ENCODE measurements around the gene CTIF.

Gene CTIF

GRCh38 chr18:48842259-48843061 lies 303.6 kb downstream of the CTIF start:
- Histone ChIP-seq H3K4me1 (ENCODE audit: control insufficient read depth, insufficient read depth, low read depth, low read length) (peaks cover 53% of the 10 kb centered on the region), H3K23ac (ENCODE audit: low read length in 2 of 2) (no peak overlapping the region), H2BK12ac (ENCODE audit: low read length in 2 of 2) (peak overlapping the region; percentile 89 to 95), H3K18ac (ENCODE audit: low read depth in 1 of 2, low read length in 2 of 2) (peak overlapping the region; percentile 67 to 89), H3K27me3 (ENCODE audit: control insufficient read depth in 1 of 2, insufficient read depth in 1 of 2, low read length in 2 of 2) (no peaks in the 10 kb centered on the region), H2BK5ac (ENCODE audit: low read depth, low read length, poor library complexity, severe bottlenecking) (peak overlapping the region; percentile 22), H4K8ac (ENCODE audit: low read length) (peak overlapping the region; percentile 55), H2BK15ac (ENCODE audit: low read depth, poor library complexity, severe bottlenecking) (peak overlapping the region; percentile 39), H3K4me2 (ENCODE audit: low read length, poor library complexity, severe bottlenecking) (no peak overlapping the region), H3K9ac (ENCODE audit: low read length) (no peak overlapping the region), H2AFZ (ENCODE audit: low read depth, low read length) (no peak overlapping the region), H3K79me1 (replicated peaks; ENCODE audit: low read length, poor library complexity, severe bottlenecking) (peaks cover 2% of the 10 kb centered on the region), H3K36me3 (ENCODE audit: control insufficient read depth in 1 of 2, insufficient read depth in 2 of 2, low read depth in 1 of 2, low read length in 2 of 2) (peaks cover 11 to 14% of the 10 kb centered on the region in 2 experiments), H2AK5ac (ENCODE audit: low read length, severe bottlenecking) (peak overlapping the region; percentile 87), H3K9me3 (ENCODE audit: control insufficient read depth, low read length) (no peaks in the 10 kb centered on the region), H3K27ac (ENCODE audit: low read length, poor library complexity, severe bottlenecking) (peak overlapping the region; percentile 77), H3K14ac (ENCODE audit: low read length in 2 of 2) (no peak overlapping the region), H4K91ac (ENCODE audit: low read length) (peak overlapping the region; percentile 72), H3K4ac (ENCODE audit: low read depth in 1 of 2, low read length in 2 of 2) (peak overlapping the region in 1 of 2 experiments; percentile 88), H2BK120ac (ENCODE audit: low read depth, low read length) (peak overlapping the region; percentile 82), H3K4me3 (ENCODE audit: insufficient read depth in 1 of 2, low read depth in 1 of 2, low read length in 2 of 2) (no peak overlapping the region)
- 26% methylated on average over 16 of the region's 19 CpGs for WGBS
- peak; percentile 75 for DNase-seq

- no peak overlapping the region for H3K4me3 ChIP-seq (ENCODE audit: insufficient read depth in 1 of 2, low read depth in 1 of 2, low read length in 2 of 2)
- no peak overlapping the region for H2AFZ ChIP-seq (ENCODE audit: low read depth, low read length)
- H3K27me3 ChIP-seq (ENCODE audit: control insufficient read depth in 1 of 2, insufficient read depth in 1 of 2, low read length in 2 of 2), result no peaks in the 10 kb centered on the region
- peak overlapping the region in 1 of 2 experiments; percentile 58 for H3K4ac ChIP-seq (ENCODE audit: low read depth in 1 of 2, low read length in 2 of 2)
- H4K91ac ChIP-seq (ENCODE audit: low read length), result peak overlapping the region; percentile 89
- H3K14ac ChIP-seq (ENCODE audit: low read length in 2 of 2), result peak overlapping the region in 1 of 2 experiments; percentile 69
- H3K79me1 ChIP-seq (replicated peaks; ENCODE audit: low read length, poor library complexity, severe bottlenecking), result peaks cover 2% of the 10 kb centered on the region
- no peak overlapping the region for H2BK15ac ChIP-seq (ENCODE audit: low read depth, poor library complexity, severe bottlenecking)
- peak overlapping the region; percentile 1 for H2BK5ac ChIP-seq (ENCODE audit: low read depth, low read length, poor library complexity, severe bottlenecking)
- peaks cover 54% of the 10 kb centered on the region for H3K4me1 ChIP-seq (ENCODE audit: control insufficient read depth, insufficient read depth, low read depth, low read length)
- H3K23ac ChIP-seq (ENCODE audit: low read length in 2 of 2), result no peak overlapping the region
- 93% methylated on average over 4 of the region's 8 CpGs for WGBS
- H3K9me3 ChIP-seq (ENCODE audit: control insufficient read depth, low read length), result no peaks in the 10 kb centered on the region
- peak overlapping the region; percentile 82 for H2BK120ac ChIP-seq (ENCODE audit: low read depth, low read length)
- no peak overlapping the region for H3K4me2 ChIP-seq (ENCODE audit: low read length, poor library complexity, severe bottlenecking)
- H3K18ac ChIP-seq (ENCODE audit: low read depth in 1 of 2, low read length in 2 of 2), result peak overlapping the region in 1 of 2 experiments; percentile 77
- H3K27ac ChIP-seq (ENCODE audit: low read length, poor library complexity, severe bottlenecking), result peak overlapping the region; percentile 77
- DNase-seq, result no peak
- peak overlapping the region; percentile 51 for H2AK5ac ChIP-seq (ENCODE audit: low read length, severe bottlenecking)
- peaks cover 11 to 14% of the 10 kb centered on the region in 2 experiments for H3K36me3 ChIP-seq (ENCODE audit: control insufficient read depth in 1 of 2, insufficient read depth in 2 of 2, low read depth in 1 of 2, low read length in 2 of 2)
- no peak overlapping the region for H4K8ac ChIP-seq (ENCODE audit: low read length)
- peak overlapping the region; percentile 20 to 89 for H2BK12ac ChIP-seq (ENCODE audit: low read length in 2 of 2)
- H3K9ac ChIP-seq (ENCODE audit: low read length), result no peak overlapping the region
Observed at GRCh38 chr18:48843162-48843561, 304.3 kb downstream of the CTIF start.

- Histone ChIP-seq H3K23ac (ENCODE audit: low read length in 2 of 2) (no peak overlapping the region), H4K91ac (ENCODE audit: low read length) (no peak overlapping the region)
- 97% methylated on average over 3 of the region's 4 CpGs for WGBS
Observed at GRCh38 chr18:48843596-48843995, 304.8 kb downstream of the CTIF start.

GRCh38 chr18:48844271-48844670 lies 305.4 kb downstream of the CTIF start:
- H3K79me1 ChIP-seq (replicated peaks; ENCODE audit: low read length, poor library complexity, severe bottlenecking), result peaks cover 8% of the 10 kb centered on the region
- no peak overlapping the region for H2BK5ac ChIP-seq (ENCODE audit: low read depth, low read length, poor library complexity, severe bottlenecking)
- no peak overlapping the region for H3K23ac ChIP-seq (ENCODE audit: low read length in 2 of 2)
- H2AK5ac ChIP-seq (ENCODE audit: low read length, severe bottlenecking), result peak overlapping the region; percentile 16
- 92% methylated on average over 6 of the region's 9 CpGs for WGBS
- H3K9me3 ChIP-seq (ENCODE audit: control insufficient read depth, low read length), result no peaks in the 10 kb centered on the region
- H3K4me2 ChIP-seq (ENCODE audit: low read length, poor library complexity, severe bottlenecking), result no peak overlapping the region
- no peak overlapping the region for H3K4me3 ChIP-seq (ENCODE audit: insufficient read depth in 1 of 2, low read depth in 1 of 2, low read length in 2 of 2)
- no peak overlapping the region for H3K4ac ChIP-seq (ENCODE audit: low read depth in 1 of 2, low read length in 2 of 2)
- peak overlapping the region; percentile 71 for H2BK15ac ChIP-seq (ENCODE audit: low read depth, poor library complexity, severe bottlenecking)
- H3K36me3 ChIP-seq (ENCODE audit: control insufficient read depth in 1 of 2, insufficient read depth in 2 of 2, low read depth in 1 of 2, low read length in 2 of 2), result peaks cover 11 to 14% of the 10 kb centered on the region in 2 experiments
- no peak overlapping the region for H3K27ac ChIP-seq (ENCODE audit: low read length, poor library complexity, severe bottlenecking)
- no peak overlapping the region for H4K8ac ChIP-seq (ENCODE audit: low read length)
- no peak for DNase-seq
- H3K9ac ChIP-seq (ENCODE audit: low read length), result no peak overlapping the region
- H3K14ac ChIP-seq (ENCODE audit: low read length in 2 of 2), result no peak overlapping the region
- no peak overlapping the region for H2AFZ ChIP-seq (ENCODE audit: low read depth, low read length)
- H3K4me1 ChIP-seq (ENCODE audit: control insufficient read depth, insufficient read depth, low read depth, low read length), result peaks cover 51% of the 10 kb centered on the region
- H3K27me3 ChIP-seq (ENCODE audit: control insufficient read depth in 1 of 2, insufficient read depth in 1 of 2, low read length in 2 of 2), result no peaks in the 10 kb centered on the region
- H2BK12ac ChIP-seq (ENCODE audit: low read length in 2 of 2), result no peak overlapping the region
- no peak overlapping the region for H2BK120ac ChIP-seq (ENCODE audit: low read depth, low read length)
- no peak overlapping the region for H3K18ac ChIP-seq (ENCODE audit: low read depth in 1 of 2, low read length in 2 of 2)
- no peak overlapping the region for H4K91ac ChIP-seq (ENCODE audit: low read length)

More at GRCh38 chr18:48843596-48843995, 304.8 kb downstream of the CTIF start:
- Histone ChIP-seq H3K4me1 (ENCODE audit: control insufficient read depth, insufficient read depth, low read depth, low read length) (peaks cover 54% of the 10 kb centered on the region), H3K9ac (ENCODE audit: low read length) (no peak overlapping the region), H3K4ac (ENCODE audit: low read depth in 1 of 2, low read length in 2 of 2) (no peak overlapping the region), H3K14ac (ENCODE audit: low read length in 2 of 2) (no peak overlapping the region), H2AFZ (ENCODE audit: low read depth, low read length) (no peak overlapping the region), H3K79me1 (replicated peaks; ENCODE audit: low read length, poor library complexity, severe bottlenecking) (peaks cover 5% of the 10 kb centered on the region), H2BK15ac (ENCODE audit: low read depth, poor library complexity, severe bottlenecking) (no peak overlapping the region), H2BK120ac (ENCODE audit: low read depth, low read length) (peak overlapping the region; percentile 3), H2BK5ac (ENCODE audit: low read depth, low read length, poor library complexity, severe bottlenecking) (no peak overlapping the region), H3K27me3 (ENCODE audit: control insufficient read depth in 1 of 2, insufficient read depth in 1 of 2, low read length in 2 of 2) (no peaks in the 10 kb centered on the region), H2AK5ac (ENCODE audit: low read length, severe bottlenecking) (peak overlapping the region; percentile 51), H3K27ac (ENCODE audit: low read length, poor library complexity, severe bottlenecking) (no peak overlapping the region), H3K4me2 (ENCODE audit: low read length, poor library complexity, severe bottlenecking) (no peak overlapping the region), H3K36me3 (ENCODE audit: control insufficient read depth in 1 of 2, insufficient read depth in 2 of 2, low read depth in 1 of 2, low read length in 2 of 2) (peaks cover 11 to 14% of the 10 kb centered on the region in 2 experiments), H3K18ac (ENCODE audit: low read depth in 1 of 2, low read length in 2 of 2) (no peak overlapping the region), H2BK12ac (ENCODE audit: low read length in 2 of 2) (peak overlapping the region; percentile 23 to 89), H3K9me3 (ENCODE audit: control insufficient read depth, low read length) (no peaks in the 10 kb centered on the region), H4K8ac (ENCODE audit: low read length) (no peak overlapping the region), H3K4me3 (ENCODE audit: insufficient read depth in 1 of 2, low read depth in 1 of 2, low read length in 2 of 2) (no peak overlapping the region)
- no peak for DNase-seq

Measured in mesenchymal stem cell (in vitro differentiated cells and primary cell).